Measurements from ENCODE around the gene RPTOR.

Gene RPTOR

DNA sequence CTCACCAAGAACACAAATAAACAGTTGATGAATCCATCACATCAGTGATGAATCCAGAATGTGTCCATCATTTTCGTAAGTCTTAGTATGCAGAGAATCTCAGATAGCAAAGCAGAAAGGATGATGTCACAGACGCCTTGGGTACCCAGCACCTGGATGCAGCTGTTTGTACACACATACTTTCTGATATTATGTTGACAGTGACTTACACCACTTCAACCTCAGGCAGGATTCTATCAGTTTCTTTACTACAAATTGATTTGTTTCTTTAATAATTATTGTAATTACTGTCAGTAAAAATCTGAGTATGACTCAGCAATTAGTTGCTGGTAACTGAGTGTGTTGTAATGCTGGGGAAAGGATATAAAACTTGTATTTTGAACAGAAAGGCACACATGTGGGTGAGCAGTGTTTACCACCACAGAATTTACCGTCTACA is 159.8 kb downstream of the RPTOR start:
- H3K4me3 ChIP-seq (ENCODE audit: low read depth, low read length), result no peak overlapping the region
- TF ChIP-seq, protein P1, sequence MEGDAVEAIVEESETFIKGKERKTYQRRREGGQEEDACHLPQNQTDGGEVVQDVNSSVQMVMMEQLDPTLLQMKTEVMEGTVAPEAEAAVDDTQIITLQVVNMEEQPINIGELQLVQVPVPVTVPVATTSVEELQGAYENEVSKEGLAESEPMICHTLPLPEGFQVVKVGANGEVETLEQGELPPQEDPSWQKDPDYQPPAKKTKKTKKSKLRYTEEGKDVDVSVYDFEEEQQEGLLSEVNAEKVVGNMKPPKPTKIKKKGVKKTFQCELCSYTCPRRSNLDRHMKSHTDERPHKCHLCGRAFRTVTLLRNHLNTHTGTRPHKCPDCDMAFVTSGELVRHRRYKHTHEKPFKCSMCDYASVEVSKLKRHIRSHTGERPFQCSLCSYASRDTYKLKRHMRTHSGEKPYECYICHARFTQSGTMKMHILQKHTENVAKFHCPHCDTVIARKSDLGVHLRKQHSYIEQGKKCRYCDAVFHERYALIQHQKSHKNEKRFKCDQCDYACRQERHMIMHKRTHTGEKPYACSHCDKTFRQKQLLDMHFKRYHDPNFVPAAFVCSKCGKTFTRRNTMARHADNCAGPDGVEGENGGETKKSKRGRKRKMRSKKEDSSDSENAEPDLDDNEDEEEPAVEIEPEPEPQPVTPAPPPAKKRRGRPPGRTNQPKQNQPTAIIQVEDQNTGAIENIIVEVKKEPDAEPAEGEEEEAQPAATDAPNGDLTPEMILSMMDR (IDR thresholded peaks at IDR 0.05; ENCODE audit: low read depth, low read length, missing control alignments), result no peak
- DNase-seq (ENCODE audit: low read depth), result no peak

DNA sequence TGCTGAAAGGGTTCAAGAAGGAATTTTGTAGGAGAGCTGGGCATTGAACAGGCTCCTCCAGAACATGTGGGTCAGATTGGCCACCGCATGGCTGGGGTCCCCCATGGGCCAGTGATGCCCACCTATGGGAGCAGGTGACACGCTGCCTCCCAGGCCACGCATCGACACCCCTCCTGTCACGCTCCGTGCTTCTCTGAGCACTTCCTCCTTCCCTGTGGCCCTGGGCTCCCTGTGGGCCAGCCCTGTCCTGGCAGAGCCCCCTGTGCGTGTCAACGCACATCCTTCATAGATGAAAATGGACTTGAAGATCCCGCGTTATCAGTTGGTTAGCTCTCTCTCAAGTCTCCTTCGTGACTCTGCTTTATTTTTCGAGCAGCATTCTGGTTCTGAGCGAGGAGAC is 160.3 kb downstream of the RPTOR start:
- TF ChIP-seq, protein P1 (IDR thresholded peaks at IDR 0.05; ENCODE audit: low read depth, low read length, missing control alignments), result no peak

DNA sequence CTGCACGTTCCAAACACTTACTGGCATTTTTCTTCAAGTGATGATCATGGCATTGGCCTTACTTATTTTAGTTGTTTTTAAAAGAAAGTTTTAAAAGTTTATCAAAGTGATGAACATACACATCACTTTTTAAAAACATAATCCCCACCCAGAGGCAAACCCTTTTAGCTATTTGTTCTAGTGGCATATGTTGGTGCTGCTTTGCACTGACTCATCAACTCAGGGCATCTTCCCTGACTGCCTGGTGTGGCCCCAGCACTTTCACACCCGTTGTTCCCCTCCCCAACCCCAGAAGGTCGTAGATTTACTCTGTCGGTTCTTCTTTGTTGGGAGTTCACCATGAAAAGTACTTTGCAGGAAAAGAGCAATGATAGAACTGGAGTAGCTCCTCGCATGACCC is 161.3 kb downstream of the RPTOR start:
- H3K4me3 ChIP-seq (ENCODE audit: low read depth, low read length), result no peak overlapping the region
- no peak for DNase-seq (ENCODE audit: low read depth)
- TF ChIP-seq, protein P1 (IDR thresholded peaks at IDR 0.05; ENCODE audit: low read depth, low read length, missing control alignments), result no peak

More for the DNA sequence above, 160.3 kb downstream of the RPTOR start:
- no peak for DNase-seq (ENCODE audit: low read depth)
- H3K4me3 ChIP-seq (ENCODE audit: low read depth, low read length), result no peak overlapping the region

DNA sequence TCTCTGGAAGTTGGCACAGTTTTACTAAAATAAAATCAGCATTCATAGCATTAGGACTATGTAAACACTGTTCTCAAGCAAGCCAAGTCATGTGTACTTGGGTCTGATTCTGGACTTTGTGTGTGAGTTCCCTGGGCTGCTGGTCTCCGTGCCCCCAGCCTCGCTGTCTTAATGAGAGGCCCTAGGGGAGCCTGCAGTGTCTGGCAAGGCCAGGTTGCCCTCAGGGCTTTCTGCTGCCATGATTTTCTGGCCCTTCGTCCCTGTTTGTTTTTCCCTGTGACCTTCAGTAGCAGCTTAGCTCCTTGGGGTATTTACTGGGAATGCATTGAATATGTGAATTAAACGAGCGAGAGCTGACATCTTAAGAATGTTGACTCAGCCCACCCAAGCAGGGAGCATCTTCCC is 161.8 kb downstream of the RPTOR start:
- TF ChIP-seq, protein P1 (IDR thresholded peaks at IDR 0.05; ENCODE audit: low read depth, low read length, missing control alignments), result no peak
- H3K4me3 ChIP-seq (ENCODE audit: low read depth, low read length), result no peak overlapping the region
- DNase-seq (ENCODE audit: low read depth), result no peak

DNA sequence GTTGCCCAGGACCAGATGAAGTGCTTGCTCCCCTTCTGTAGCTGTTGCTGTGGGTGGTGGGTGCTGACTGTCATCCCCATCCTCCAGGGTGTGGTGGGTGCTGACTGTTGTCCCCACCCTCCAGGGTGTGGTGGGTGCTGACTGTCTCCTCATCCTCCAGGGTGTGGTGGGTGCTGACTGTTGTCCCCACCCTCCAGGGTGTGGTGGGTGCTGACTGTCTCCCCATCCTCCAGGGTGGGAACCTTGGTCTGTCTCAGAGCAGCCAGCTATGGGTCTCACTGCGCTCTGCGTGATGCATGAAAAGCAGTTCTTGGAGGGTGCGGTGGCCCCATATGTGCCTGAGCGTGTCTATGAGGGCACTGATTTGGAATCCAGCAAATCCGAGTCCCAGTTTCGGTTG is 163.8 kb downstream of the RPTOR start:
- no peak for DNase-seq (ENCODE audit: low read depth)
- H3K4me3 ChIP-seq (ENCODE audit: low read depth, low read length), result no peak overlapping the region
- TF ChIP-seq, protein P1 (IDR thresholded peaks at IDR 0.05; ENCODE audit: low read depth, low read length, missing control alignments), result no peak

DNA sequence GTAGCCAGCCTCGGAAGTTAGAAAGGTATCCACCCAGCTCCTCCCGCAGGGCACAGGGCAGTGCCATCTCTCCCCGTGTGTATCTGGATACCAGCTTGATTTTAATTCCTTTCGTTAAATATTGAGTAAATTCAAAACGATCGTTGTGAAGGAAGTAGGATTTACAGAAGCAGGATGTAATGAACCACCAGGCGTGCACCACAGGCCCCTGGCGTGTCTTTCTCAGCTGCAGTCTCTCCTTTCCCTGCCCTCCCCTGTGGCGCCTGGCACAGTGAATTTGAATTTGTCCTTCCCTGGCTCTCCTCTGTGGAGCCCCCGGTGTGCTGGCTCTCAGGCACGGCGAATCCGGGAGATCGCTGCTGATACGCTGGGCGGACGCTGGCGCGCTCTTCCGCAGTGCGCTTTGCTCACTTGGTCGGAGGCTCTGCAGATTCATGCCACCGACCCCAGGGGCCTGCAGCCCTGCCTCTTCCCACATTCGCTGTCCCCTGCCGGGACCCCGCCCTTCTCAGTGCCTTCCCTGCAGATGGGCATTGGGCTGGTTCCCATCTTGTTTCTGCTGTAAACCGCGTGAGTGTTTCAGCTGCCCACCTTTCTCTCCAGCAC is 164.6 kb downstream of the RPTOR start:
- TF ChIP-seq, protein P1 (IDR thresholded peaks at IDR 0.05; ENCODE audit: low read depth, low read length, missing control alignments), result no peak
- no peak overlapping the region for H3K4me3 ChIP-seq (ENCODE audit: low read depth, low read length)
- DNase-seq (ENCODE audit: low read depth), result no peak

DNA sequence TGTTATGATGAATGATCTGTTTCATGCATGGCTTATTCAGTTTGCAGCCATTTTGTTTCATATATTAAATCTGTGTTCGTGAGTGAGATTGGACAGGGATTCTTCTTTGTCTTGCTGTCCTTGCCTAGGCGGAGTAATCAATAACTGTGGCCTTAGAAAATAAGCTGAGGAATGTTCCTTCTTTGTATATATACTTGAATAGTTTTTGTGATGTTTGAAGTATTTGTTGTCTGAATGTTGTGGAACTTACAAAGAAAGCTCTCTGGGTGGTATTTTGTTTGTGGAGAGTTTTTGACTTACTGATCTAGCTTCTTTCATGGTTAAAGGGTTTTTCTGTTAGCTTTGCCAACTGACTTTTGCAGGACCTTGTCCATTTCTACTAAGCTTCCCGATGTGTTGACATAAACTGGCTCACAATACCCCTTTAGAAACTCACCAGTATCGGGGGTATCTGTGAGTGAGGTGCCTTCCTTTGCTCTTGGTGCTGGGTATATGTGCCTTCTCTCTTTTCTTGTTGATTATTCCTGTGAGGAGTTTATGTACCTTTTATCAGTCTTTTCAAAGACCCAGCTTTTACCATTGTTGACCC is 166.2 kb downstream of the RPTOR start:
- no peak overlapping the region for H3K4me3 ChIP-seq (ENCODE audit: low read depth, low read length)
- TF ChIP-seq, protein P1 (IDR thresholded peaks at IDR 0.05; ENCODE audit: low read depth, low read length, missing control alignments), result no peak
- no peak for DNase-seq (ENCODE audit: low read depth)

Data from GM12864 (cell line).